Osteoblast (primary cell): Measurements from ENCODE around the gene SH2D4B. TPM values are rescaled to one million over a fixed set of nuclear protein-coding genes. Genes with fewer than 3 reads are reported as not detected.

Experiments used
- DNase-seq: peaks from one replicate; pipeline ENCODE4 v3.0.0; 2011; ENCODE audit warnings: low spot score, mixed read lengths; ENCODE audit not compliant: insufficient read length; ENCODE audit errors: missing footprints
- H2AFZ ChIP-seq: 2 replicates; pipeline ENCODE4 v1.6.0; 2011; ENCODE audit warnings: mild to moderate bottlenecking, low read length
- H3K27ac ChIP-seq: 2 replicates; pipeline ENCODE4 v1.5.1; 2011; ENCODE audit warnings: mild to moderate bottlenecking, low read depth, low read length, moderate library complexity
- H3K27me3 ChIP-seq: 2 replicates; pipeline ENCODE4 v1.6.0; 2012; ENCODE audit warnings: mild to moderate bottlenecking, control low read depth, inconsistent platforms, low read length, moderate library complexity; ENCODE audit not compliant: insufficient read depth
- H3K36me3 ChIP-seq: 2 replicates; pipeline ENCODE4 v1.5.1; 2011; ENCODE audit warnings: mild to moderate bottlenecking, low read length, control low read depth, moderate library complexity; ENCODE audit not compliant: insufficient read depth
- H3K4me1 ChIP-seq: 2 replicates; pipeline ENCODE4 v1.5.1; 2011; ENCODE audit warnings: mild to moderate bottlenecking, low read length, control low read depth, moderate library complexity; ENCODE audit not compliant: insufficient read depth
- H3K4me2 ChIP-seq: 2 replicates; pipeline ENCODE4 v1.6.0; 2011; ENCODE audit warnings: mild to moderate bottlenecking, low read length; ENCODE audit not compliant: insufficient read depth
- H3K4me3 ChIP-seq: fragments of 200-600 bp; sonication (generic); 3 replicates; pipeline ENCODE4 v1.5.1; 2012; ENCODE audit warnings: mild to moderate bottlenecking, low read length, inconsistent platforms; ENCODE audit not compliant: insufficient read depth
- H3K79me2 ChIP-seq: 2 replicates; pipeline ENCODE4 v1.6.0; 2012; ENCODE audit warnings: mild to moderate bottlenecking, low read length, control low read depth, inconsistent platforms; ENCODE audit not compliant: insufficient read depth
- H3K9me3 ChIP-seq: 2 replicates; pipeline ENCODE4 v1.5.1; 2011; ENCODE audit warnings: low read depth, low read length, control low read depth
- H4K20me1 ChIP-seq: 2 replicates; pipeline ENCODE4 v1.6.0; 2012; ENCODE audit warnings: mild to moderate bottlenecking, low read length, control low read depth; ENCODE audit not compliant: insufficient read depth
- total RNA-seq: library from RNA; depleted of rRNA; stranded (reverse); fragments of >200 nt; gene quantifications from 2 replicates; pipeline ENCODE4 v1.2.3, GENCODE V29; 2012
- TF ChIP-seq, protein P1 (sequence below): IDR thresholded peaks from 2 replicates; pipeline ENCODE4 v1.5.1; 2011; ENCODE audit warnings: mild to moderate bottlenecking, low read depth, low read length, moderate library complexity; ENCODE audit errors: extremely low read depth

Gene SH2D4B
- total RNA-seq, 1 donor, result under 0.01 TPM

GRCh38 chr10:80526218-80526617 is 11.5 kb upstream of the SH2D4B start:
- TF ChIP-seq, protein P1, sequence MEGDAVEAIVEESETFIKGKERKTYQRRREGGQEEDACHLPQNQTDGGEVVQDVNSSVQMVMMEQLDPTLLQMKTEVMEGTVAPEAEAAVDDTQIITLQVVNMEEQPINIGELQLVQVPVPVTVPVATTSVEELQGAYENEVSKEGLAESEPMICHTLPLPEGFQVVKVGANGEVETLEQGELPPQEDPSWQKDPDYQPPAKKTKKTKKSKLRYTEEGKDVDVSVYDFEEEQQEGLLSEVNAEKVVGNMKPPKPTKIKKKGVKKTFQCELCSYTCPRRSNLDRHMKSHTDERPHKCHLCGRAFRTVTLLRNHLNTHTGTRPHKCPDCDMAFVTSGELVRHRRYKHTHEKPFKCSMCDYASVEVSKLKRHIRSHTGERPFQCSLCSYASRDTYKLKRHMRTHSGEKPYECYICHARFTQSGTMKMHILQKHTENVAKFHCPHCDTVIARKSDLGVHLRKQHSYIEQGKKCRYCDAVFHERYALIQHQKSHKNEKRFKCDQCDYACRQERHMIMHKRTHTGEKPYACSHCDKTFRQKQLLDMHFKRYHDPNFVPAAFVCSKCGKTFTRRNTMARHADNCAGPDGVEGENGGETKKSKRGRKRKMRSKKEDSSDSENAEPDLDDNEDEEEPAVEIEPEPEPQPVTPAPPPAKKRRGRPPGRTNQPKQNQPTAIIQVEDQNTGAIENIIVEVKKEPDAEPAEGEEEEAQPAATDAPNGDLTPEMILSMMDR, result no peak
- Histone ChIP-seq H3K79me2 (no peaks in the 10 kb centered on the region), H3K4me1 (no peaks in the 10 kb centered on the region)

GRCh38 chr10:80526742-80527141 is 11.0 kb upstream of the SH2D4B start:
- Histone ChIP-seq H3K27ac (no peak overlapping the region), H3K79me2 (no peaks in the 10 kb centered on the region), H3K4me3 (no peak overlapping the region), H2AFZ (no peak overlapping the region), H3K4me1 (no peaks in the 10 kb centered on the region), H3K36me3 (no peaks in the 10 kb centered on the region), H4K20me1 (no peaks in the 10 kb centered on the region), H3K4me2 (no peak overlapping the region), H3K27me3 (no peaks in the 10 kb centered on the region), H3K9me3 (no peaks in the 10 kb centered on the region)
- TF ChIP-seq, protein P1, result no peak
- DNase-seq, result no peak

More at GRCh38 chr10:80526218-80526617, 11.5 kb upstream of the SH2D4B start:
- Histone ChIP-seq H3K27ac (no peak overlapping the region), H2AFZ (no peak overlapping the region), H3K9me3 (no peaks in the 10 kb centered on the region), H3K4me2 (no peak overlapping the region), H4K20me1 (no peaks in the 10 kb centered on the region), H3K27me3 (no peaks in the 10 kb centered on the region), H3K36me3 (no peaks in the 10 kb centered on the region), H3K4me3 (no peak overlapping the region)
- peak; percentile 32 for DNase-seq

- Histone ChIP-seq H4K20me1 (no peaks in the 10 kb centered on the region), H2AFZ (no peak overlapping the region)
Observed at GRCh38 chr10:80528185-80528700, 9.5 kb upstream of the SH2D4B start.

GRCh38 chr10:80528901-80529300 is 8.8 kb upstream of the SH2D4B start:
- H3K36me3 ChIP-seq, result no peaks in the 10 kb centered on the region
- no peaks in the 10 kb centered on the region for H3K79me2 ChIP-seq
- no peaks in the 10 kb centered on the region for H3K9me3 ChIP-seq
- no peak overlapping the region for H2AFZ ChIP-seq
- no peaks in the 10 kb centered on the region for H3K27me3 ChIP-seq
- no peaks in the 10 kb centered on the region for H3K4me1 ChIP-seq
- no peak overlapping the region for H3K4me2 ChIP-seq
- H3K27ac ChIP-seq, result no peak overlapping the region
- H4K20me1 ChIP-seq, result no peaks in the 10 kb centered on the region
- peak; percentile 49 for DNase-seq
- H3K4me3 ChIP-seq, result no peak overlapping the region
- TF ChIP-seq, protein P1, result no peak

More at GRCh38 chr10:80528185-80528700, 9.5 kb upstream of the SH2D4B start:
- H3K4me2 ChIP-seq, result no peak overlapping the region
- no peaks in the 10 kb centered on the region for H3K4me1 ChIP-seq
- H3K9me3 ChIP-seq, result no peaks in the 10 kb centered on the region
- no peaks in the 10 kb centered on the region for H3K27me3 ChIP-seq
- no peaks in the 10 kb centered on the region for H3K79me2 ChIP-seq
- H3K36me3 ChIP-seq, result no peaks in the 10 kb centered on the region
- H3K27ac ChIP-seq, result no peak overlapping the region
- DNase-seq, result peak; percentile 83
- TF ChIP-seq, protein P1, result no peak
- H3K4me3 ChIP-seq, result no peak overlapping the region
